GM23338 (cell line): ENCODE results near the gene BICC1. TPM values are rescaled to one million over a fixed set of nuclear protein-coding genes. Genes with fewer than 3 reads are reported as not detected.

ENCODE experiments used
- ATAC-seq: fragments of 200-7000 bp; cut with Tn5 transposase; 3 replicates; pipeline ENCODE4 v1.9.1; 2020
- DNase-seq: peaks from one replicate; pipeline ENCODE4 v3.0.0-alpha.2; 2015; ENCODE audit warnings: low spot score
- H2AFZ ChIP-seq: fragments of 200-600 bp; sonication (generic); 2 replicates; pipeline ENCODE4 v1.8.0; 2016; ENCODE audit warnings: antibody characterized with exemption, mild to moderate bottlenecking, moderate library complexity
- H3F3A ChIP-seq: fragments of 200-600 bp; sonication (generic); replicated peaks from 2 replicates; pipeline ENCODE4 v1.8.0; 2017; ENCODE audit warnings: antibody characterized with exemption, mixed run types, low read depth
- H3K27ac ChIP-seq: fragments of 200-600 bp; sonication (generic); 2 replicates; pipeline ENCODE4 v1.6.1; 2016; ENCODE audit warnings: low read depth
- H3K27me3 ChIP-seq: fragments of 200-600 bp; sonication (generic); 2 replicates; pipeline ENCODE4 v1.8.0; 2016; ENCODE audit warnings: mild to moderate bottlenecking, mixed run types, moderate library complexity; ENCODE audit not compliant: insufficient read depth
- H3K36me3 ChIP-seq: fragments of 200-600 bp; sonication (generic); 2 replicates; pipeline ENCODE4 v1.8.0; 2016; ENCODE audit warnings: mild to moderate bottlenecking; ENCODE audit not compliant: insufficient read depth
- H3K4me1 ChIP-seq: fragments of 200-600 bp; sonication (generic); 2 replicates; pipeline ENCODE4 v1.8.0; 2016; ENCODE audit warnings: mild to moderate bottlenecking, moderate library complexity; ENCODE audit not compliant: insufficient read depth
- H3K4me2 ChIP-seq: fragments of 200-600 bp; sonication (generic); 2 replicates; pipeline ENCODE4 v1.7.1; 2017; ENCODE audit warnings: mixed run types
- H3K4me3 ChIP-seq: fragments of 200-600 bp; sonication (generic); 2 replicates; pipeline ENCODE4 v1.6.1; 2016; ENCODE audit warnings: mixed run types
- H3K79me2 ChIP-seq: fragments of 200-600 bp; sonication (generic); replicated peaks from 2 replicates; pipeline ENCODE4 v1.8.0; 2017; ENCODE audit warnings: mild to moderate bottlenecking; ENCODE audit not compliant: insufficient read depth
- H3K9me2 ChIP-seq: fragments of 200-600 bp; sonication (generic); 2 replicates; pipeline ENCODE4 v1.8.0; 2017; ENCODE audit not compliant: insufficient read depth
- H4K20me1 ChIP-seq: fragments of 200-600 bp; sonication (generic); replicated peaks from 2 replicates; pipeline ENCODE4 v1.8.0; 2017; ENCODE audit warnings: mild to moderate bottlenecking; ENCODE audit not compliant: insufficient read depth
- H3K27ac Mint-ChIP-seq: 2 replicates; pipeline ENCODE4 v1.8.0; 2020; ENCODE audit warnings: inconsistent platforms, mild to moderate bottlenecking, moderate library complexity, mixed read lengths
- H3K27me3 Mint-ChIP-seq: 3 replicates; pipeline ENCODE4 v1.8.0; 2022; ENCODE audit warnings: low read depth, mild to moderate bottlenecking, moderate library complexity, mixed read lengths, inconsistent platforms; ENCODE audit not compliant: insufficient read depth, poor library complexity
- H3K36me3 Mint-ChIP-seq: 3 replicates; pipeline ENCODE4 v1.8.0; 2021; ENCODE audit warnings: low read depth, mild to moderate bottlenecking, inconsistent platforms, moderate library complexity, mixed read lengths
- H3K4me1 Mint-ChIP-seq: 3 replicates; pipeline ENCODE4 v1.8.0; 2020; ENCODE audit warnings: mild to moderate bottlenecking, inconsistent platforms, mixed read lengths
- H3K4me3 Mint-ChIP-seq: 3 replicates; pipeline ENCODE4 v1.8.0; 2021; ENCODE audit warnings: moderate library complexity, mild to moderate bottlenecking, inconsistent platforms, mixed read lengths
- H3K9me3 Mint-ChIP-seq: 3 replicates; pipeline ENCODE4 v1.8.0; 2020; ENCODE audit warnings: moderate library complexity, mild to moderate bottlenecking, inconsistent platforms, mixed read lengths
- CREB1 ChIP-seq: fragments of 250-450 bp; sonication (Bioruptor Pico); IDR thresholded peaks from 2 replicates; pipeline ENCODE4 v1.5.0; 2020; ENCODE audit warnings: low read depth, mild to moderate bottlenecking, moderate library complexity
- EZH2 ChIP-seq: fragments of 200-600 bp; sonication (generic); IDR thresholded peaks from one replicate; pipeline ENCODE4 v1.8.0; 2017; ENCODE audit warnings: antibody characterized with exemption, mild to moderate bottlenecking, low read depth; ENCODE audit not compliant: unreplicated experiment
- EZH2phosphoT487 ChIP-seq: fragments of 200-600 bp; sonication (generic); IDR thresholded peaks from one replicate; pipeline ENCODE4 v1.8.1; 2018; ENCODE audit warnings: antibody characterized with exemption; ENCODE audit not compliant: unreplicated experiment
- NANOG ChIP-seq: IDR thresholded peaks from 2 replicates; pipeline ENCODE4 v1.6.1; 2016; ENCODE audit warnings: antibody characterized with exemption, borderline replicate concordance
- POLR2AphosphoS5 ChIP-seq: IDR thresholded peaks from 2 replicates; pipeline ENCODE4 v1.6.1; 2016; ENCODE audit warnings: antibody characterized with exemption, low read depth
- STAT1 ChIP-seq: IDR thresholded peaks from one replicate; pipeline ENCODE4 v1.6.1; 2016; ENCODE audit warnings: antibody characterized with exemption; ENCODE audit not compliant: unreplicated experiment
- ZNF114 ChIP-seq: fragments of 250-450 bp; sonication (Bioruptor Pico); IDR thresholded peaks from 2 replicates; pipeline ENCODE4 v1.5.0; 2020; ENCODE audit warnings: mild to moderate bottlenecking, moderate library complexity
- ZNF331 ChIP-seq: fragments of 250-450 bp; sonication (Bioruptor Pico); IDR thresholded peaks from 2 replicates; pipeline ENCODE4 v1.5.0; 2020; ENCODE audit warnings: low read depth, mild to moderate bottlenecking, moderate library complexity
- polyA plus RNA-seq: library from polyadenylated mRNA; unstranded; fragments of >200 nt; fragmentation: Nextera tagmentation; extraction: Ambion mirVana; gene quantifications from 2 replicates; pipeline ENCODE4 v1.2.1, GENCODE V29; 2016
- total RNA-seq: library from RNA; depleted of rRNA; stranded (reverse); fragments of >200 nt; shearing (Covaris generic); gene quantifications from 2 replicates; pipeline ENCODE4 v1.2.3, GENCODE V29; 2014
- TF ChIP-seq, protein P1 (sequence below): IDR thresholded peaks from one replicate; pipeline ENCODE4 v1.6.1; 2018; ENCODE audit warnings: antibody characterized with exemption; ENCODE audit not compliant: unreplicated experiment
- TF ChIP-seq, protein P2 (sequence below), 2 experiments: fragments of 200-600 bp in 1 of 2; sonication (generic) in 1 of 2; conservative IDR thresholded peaks; 2 replicates each; pipeline versions ENCODE4 v1.5.1 to v1.6.1; 2016 to 2017; ENCODE audit warnings: antibody characterized with exemption in 2 of 2, low read depth in 2 of 2, mild to moderate bottlenecking in 2 of 2, moderate library complexity in 1 of 2
- TF ChIP-seq, protein P3 (sequence below): IDR thresholded peaks from 2 replicates; pipeline ENCODE4 v1.6.1; 2016; ENCODE audit warnings: antibody characterized with exemption

BICC1 gene
- total and polyA plus RNA-seq, 2 experiments from 2014 or later = 1.3 to 2.2 TPM

DNA sequence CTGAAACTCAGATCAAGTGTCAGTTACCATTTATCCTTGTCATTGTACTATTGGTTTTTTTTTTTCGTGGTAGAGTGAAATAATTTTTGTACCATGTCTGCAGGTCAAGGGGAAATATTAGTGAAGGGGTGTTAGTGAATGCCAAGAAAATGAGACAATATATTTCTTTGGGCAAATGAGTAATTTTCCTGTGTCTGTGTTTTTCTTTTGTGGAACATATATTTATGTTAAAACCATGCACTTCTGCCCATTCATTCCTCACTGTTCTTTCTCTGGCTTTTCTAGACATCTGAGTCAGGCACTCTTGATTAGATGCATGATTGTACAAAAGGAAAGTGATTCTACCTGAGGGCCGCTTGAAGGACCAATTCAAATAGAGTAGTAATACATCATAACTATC lies 161.6 kb downstream of the BICC1 start:
- ATAC-seq (no peak), DNase-seq (no peak)
- no peaks in the 10 kb centered on the region for H3K79me2 ChIP-seq
- H3K27me3 ChIP-seq = no peaks in the 10 kb centered on the region
- no peak overlapping the region for H3K4me3 Mint-ChIP-seq
- no peak overlapping the region for H3K27ac Mint-ChIP-seq
- H3K9me3 Mint-ChIP-seq = no peaks in the 10 kb centered on the region; the same call in 2 of the 3 replicates
- TF ChIP-seq NANOG (no peak), POLR2AphosphoS5 (no peak), ZNF331 (CRISPR knock-in tag) (no peak), STAT1 (no peak), EZH2phosphoT487 (no peak), EZH2 (no peak), ZNF114 (CRISPR knock-in tag) (no peak), CREB1 (CRISPR knock-in tag) (no peak)
- TF ChIP-seq, protein P1, sequence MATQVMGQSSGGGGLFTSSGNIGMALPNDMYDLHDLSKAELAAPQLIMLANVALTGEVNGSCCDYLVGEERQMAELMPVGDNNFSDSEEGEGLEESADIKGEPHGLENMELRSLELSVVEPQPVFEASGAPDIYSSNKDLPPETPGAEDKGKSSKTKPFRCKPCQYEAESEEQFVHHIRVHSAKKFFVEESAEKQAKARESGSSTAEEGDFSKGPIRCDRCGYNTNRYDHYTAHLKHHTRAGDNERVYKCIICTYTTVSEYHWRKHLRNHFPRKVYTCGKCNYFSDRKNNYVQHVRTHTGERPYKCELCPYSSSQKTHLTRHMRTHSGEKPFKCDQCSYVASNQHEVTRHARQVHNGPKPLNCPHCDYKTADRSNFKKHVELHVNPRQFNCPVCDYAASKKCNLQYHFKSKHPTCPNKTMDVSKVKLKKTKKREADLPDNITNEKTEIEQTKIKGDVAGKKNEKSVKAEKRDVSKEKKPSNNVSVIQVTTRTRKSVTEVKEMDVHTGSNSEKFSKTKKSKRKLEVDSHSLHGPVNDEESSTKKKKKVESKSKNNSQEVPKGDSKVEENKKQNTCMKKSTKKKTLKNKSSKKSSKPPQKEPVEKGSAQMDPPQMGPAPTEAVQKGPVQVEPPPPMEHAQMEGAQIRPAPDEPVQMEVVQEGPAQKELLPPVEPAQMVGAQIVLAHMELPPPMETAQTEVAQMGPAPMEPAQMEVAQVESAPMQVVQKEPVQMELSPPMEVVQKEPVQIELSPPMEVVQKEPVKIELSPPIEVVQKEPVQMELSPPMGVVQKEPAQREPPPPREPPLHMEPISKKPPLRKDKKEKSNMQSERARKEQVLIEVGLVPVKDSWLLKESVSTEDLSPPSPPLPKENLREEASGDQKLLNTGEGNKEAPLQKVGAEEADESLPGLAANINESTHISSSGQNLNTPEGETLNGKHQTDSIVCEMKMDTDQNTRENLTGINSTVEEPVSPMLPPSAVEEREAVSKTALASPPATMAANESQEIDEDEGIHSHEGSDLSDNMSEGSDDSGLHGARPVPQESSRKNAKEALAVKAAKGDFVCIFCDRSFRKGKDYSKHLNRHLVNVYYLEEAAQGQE = no peak
- TF ChIP-seq, protein P2, sequence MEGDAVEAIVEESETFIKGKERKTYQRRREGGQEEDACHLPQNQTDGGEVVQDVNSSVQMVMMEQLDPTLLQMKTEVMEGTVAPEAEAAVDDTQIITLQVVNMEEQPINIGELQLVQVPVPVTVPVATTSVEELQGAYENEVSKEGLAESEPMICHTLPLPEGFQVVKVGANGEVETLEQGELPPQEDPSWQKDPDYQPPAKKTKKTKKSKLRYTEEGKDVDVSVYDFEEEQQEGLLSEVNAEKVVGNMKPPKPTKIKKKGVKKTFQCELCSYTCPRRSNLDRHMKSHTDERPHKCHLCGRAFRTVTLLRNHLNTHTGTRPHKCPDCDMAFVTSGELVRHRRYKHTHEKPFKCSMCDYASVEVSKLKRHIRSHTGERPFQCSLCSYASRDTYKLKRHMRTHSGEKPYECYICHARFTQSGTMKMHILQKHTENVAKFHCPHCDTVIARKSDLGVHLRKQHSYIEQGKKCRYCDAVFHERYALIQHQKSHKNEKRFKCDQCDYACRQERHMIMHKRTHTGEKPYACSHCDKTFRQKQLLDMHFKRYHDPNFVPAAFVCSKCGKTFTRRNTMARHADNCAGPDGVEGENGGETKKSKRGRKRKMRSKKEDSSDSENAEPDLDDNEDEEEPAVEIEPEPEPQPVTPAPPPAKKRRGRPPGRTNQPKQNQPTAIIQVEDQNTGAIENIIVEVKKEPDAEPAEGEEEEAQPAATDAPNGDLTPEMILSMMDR (conservative IDR thresholded peaks at IDR 0.05; ENCODE audit: low read depth in 2 of 2) = no peak
- no peak overlapping the region for H3K4me3 ChIP-seq
- H3K36me3 Mint-ChIP-seq = no peaks in the 10 kb centered on the region; the same call in 2 of the 3 replicates
- no peak overlapping the region for H3K4me2 ChIP-seq
- H3K36me3 ChIP-seq = no peaks in the 10 kb centered on the region
- 0 out of 3 replicates have a peak, but pooled peaks cover 2% of the 10 kb centered on the region for H3K4me1 Mint-ChIP-seq
- H3F3A ChIP-seq = no peaks in the 10 kb centered on the region
- peaks cover 7% of the 10 kb centered on the region for H3K27me3 Mint-ChIP-seq
- H2AFZ ChIP-seq = no peak overlapping the region
- H3K4me1 ChIP-seq = no peaks in the 10 kb centered on the region
- no peak overlapping the region for H3K27ac ChIP-seq
- peaks cover 4% of the 10 kb centered on the region; the same call in 1 of the 2 replicates for H3K9me2 ChIP-seq
- no peaks in the 10 kb centered on the region for H4K20me1 ChIP-seq

DNA sequence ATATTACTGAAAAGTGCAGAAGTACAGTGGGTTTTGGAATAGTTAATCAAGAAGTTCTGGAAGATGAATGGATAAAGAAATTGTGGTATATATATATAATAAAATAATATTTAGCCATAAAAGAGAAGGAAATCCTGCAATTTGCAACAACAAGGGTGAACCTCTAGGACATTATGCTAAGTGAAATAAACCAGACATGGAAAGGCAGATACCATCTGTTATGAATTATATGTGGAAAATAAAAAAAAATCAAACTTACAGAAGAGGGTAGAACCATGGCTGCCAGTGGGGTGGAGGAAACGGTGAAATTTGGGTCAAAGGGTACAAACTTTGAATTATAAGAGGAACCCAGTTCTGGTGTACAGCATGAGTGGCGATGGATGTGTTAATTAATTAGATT lies 162.6 kb downstream of the BICC1 start:
- H2AFZ ChIP-seq = no peak overlapping the region
- no peaks in the 10 kb centered on the region for H3K27me3 ChIP-seq
- H4K20me1 ChIP-seq = no peaks in the 10 kb centered on the region
- Mint-ChIP-seq H3K27me3 (peaks cover 7% of the 10 kb centered on the region), H3K27ac (no peak overlapping the region), H3K36me3 (no peaks in the 10 kb centered on the region; the same call in 2 of the 3 replicates), H3K4me3 (no peak overlapping the region), H3K4me1 (no peaks in the 10 kb centered on the region), H3K9me3 (no peaks in the 10 kb centered on the region; the same call in 2 of the 3 replicates)
- no peak for ATAC-seq
- no peak overlapping the region for H3K27ac ChIP-seq
- TF ChIP-seq, protein P3, sequence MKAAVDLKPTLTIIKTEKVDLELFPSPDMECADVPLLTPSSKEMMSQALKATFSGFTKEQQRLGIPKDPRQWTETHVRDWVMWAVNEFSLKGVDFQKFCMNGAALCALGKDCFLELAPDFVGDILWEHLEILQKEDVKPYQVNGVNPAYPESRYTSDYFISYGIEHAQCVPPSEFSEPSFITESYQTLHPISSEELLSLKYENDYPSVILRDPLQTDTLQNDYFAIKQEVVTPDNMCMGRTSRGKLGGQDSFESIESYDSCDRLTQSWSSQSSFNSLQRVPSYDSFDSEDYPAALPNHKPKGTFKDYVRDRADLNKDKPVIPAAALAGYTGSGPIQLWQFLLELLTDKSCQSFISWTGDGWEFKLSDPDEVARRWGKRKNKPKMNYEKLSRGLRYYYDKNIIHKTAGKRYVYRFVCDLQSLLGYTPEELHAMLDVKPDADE = no peak
- TF ChIP-seq EZH2phosphoT487 = no peak
- TF ChIP-seq ZNF114 (CRISPR knock-in tag) = no peak
- no peak for TF ChIP-seq CREB1 (CRISPR knock-in tag)
- no peak for TF ChIP-seq EZH2
- TF ChIP-seq NANOG = no peak
- TF ChIP-seq, protein P1 = no peak
- no peak for DNase-seq
- no peaks in the 10 kb centered on the region for H3K36me3 ChIP-seq
- no peak overlapping the region for H3K4me3 ChIP-seq
- H3F3A ChIP-seq = no peaks in the 10 kb centered on the region
- H3K9me2 ChIP-seq = peaks cover 4% of the 10 kb centered on the region; the same call in 1 of the 2 replicates
- H3K79me2 ChIP-seq = no peaks in the 10 kb centered on the region
- no peaks in the 10 kb centered on the region for H3K4me1 ChIP-seq
- H3K4me2 ChIP-seq = no peak overlapping the region
